ENCODE results near the gene RALGAPA2. TPM values are rescaled to one million over a fixed set of nuclear protein-coding genes. Genes with fewer than 3 reads are reported as not detected.

Gene RALGAPA2
- total RNA-seq, 1 experiment from 2014 or later: 26.3 TPM

DNA sequence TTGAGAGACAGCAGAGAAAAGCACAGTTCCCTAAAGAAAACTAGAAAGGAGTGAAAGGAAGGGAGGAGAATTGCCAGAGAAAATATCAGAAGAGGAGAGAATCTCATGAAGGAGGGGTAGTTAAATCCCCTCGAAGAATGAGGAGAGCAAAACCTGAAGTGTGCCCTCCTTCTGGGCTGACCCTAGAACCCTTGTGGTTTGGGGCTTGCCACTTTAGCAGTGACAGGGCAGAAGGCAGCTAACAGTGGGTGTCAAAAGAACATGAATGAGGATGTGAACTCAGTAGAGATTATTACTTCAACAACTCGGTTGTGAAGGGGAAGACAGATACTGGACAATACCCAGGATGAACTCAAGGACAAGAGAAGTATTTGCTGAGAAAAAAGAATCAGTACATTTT lies 73.6 kb downstream of the RALGAPA2 start:
- TF ChIP-seq, protein P1, sequence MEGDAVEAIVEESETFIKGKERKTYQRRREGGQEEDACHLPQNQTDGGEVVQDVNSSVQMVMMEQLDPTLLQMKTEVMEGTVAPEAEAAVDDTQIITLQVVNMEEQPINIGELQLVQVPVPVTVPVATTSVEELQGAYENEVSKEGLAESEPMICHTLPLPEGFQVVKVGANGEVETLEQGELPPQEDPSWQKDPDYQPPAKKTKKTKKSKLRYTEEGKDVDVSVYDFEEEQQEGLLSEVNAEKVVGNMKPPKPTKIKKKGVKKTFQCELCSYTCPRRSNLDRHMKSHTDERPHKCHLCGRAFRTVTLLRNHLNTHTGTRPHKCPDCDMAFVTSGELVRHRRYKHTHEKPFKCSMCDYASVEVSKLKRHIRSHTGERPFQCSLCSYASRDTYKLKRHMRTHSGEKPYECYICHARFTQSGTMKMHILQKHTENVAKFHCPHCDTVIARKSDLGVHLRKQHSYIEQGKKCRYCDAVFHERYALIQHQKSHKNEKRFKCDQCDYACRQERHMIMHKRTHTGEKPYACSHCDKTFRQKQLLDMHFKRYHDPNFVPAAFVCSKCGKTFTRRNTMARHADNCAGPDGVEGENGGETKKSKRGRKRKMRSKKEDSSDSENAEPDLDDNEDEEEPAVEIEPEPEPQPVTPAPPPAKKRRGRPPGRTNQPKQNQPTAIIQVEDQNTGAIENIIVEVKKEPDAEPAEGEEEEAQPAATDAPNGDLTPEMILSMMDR (IDR thresholded peaks at IDR 0.05; ENCODE audit: unreplicated experiment): no peak
- Mint-ChIP-seq H3K36me3 (ENCODE audit: insufficient read depth, unreplicated experiment) (peaks cover 5% of the 10 kb centered on the region), H3K27ac (ENCODE audit: unreplicated experiment) (no peak overlapping the region), H3K9me3 (ENCODE audit: low read depth, unreplicated experiment) (no peaks in the 10 kb centered on the region), H3K4me3 (ENCODE audit: low read depth, unreplicated experiment) (no peak overlapping the region), H3K4me1 (ENCODE audit: low read depth, unreplicated experiment) (no peaks in the 10 kb centered on the region), H3K27me3 (ENCODE audit: unreplicated experiment) (no peaks in the 10 kb centered on the region)
- BruUV-seq (replicated peaks): no TSS peak
- intact Hi-C loops (cut with micrococcal nuclease; ENCODE audit: unreplicated experiment): no loop called here
- DNase-seq: no peak
- CTCF ChIA-PET: no interaction called here

DNA sequence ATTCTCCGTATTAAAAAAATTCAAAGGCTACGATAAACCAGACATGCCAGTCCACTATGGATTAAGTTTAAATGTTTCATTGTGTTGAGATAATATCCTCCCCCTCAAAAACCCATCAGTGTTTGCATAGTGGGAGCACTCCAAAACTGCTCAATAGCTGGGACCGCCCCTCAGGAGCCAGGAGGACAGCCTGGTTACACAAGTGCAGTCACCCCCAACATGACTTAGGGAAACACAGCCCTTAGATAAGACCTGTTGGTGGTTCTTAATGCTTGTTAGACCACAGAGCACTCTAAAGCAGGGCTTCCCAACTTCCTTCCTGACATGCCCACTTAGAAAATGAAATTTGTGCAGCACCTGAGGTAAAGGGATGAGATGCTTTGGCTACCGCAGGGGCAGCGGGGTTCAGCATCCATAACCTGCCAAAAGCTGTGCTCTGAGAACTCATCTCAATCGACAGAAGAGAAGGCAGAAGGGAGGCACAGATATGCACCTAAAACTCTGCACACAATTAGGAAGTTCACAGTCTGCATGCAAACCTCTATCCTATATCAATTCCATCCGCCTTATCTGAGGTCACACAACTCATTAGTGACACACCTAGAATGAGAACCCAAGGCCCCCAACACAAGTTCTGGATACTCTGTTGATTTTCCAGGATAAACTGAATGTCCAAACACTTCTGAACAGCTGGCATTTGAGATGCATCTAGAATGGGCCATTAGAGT lies 74.3 kb downstream of the RALGAPA2 start:
- CTCF ChIA-PET: no interaction called here
- intact Hi-C loops (cut with micrococcal nuclease; ENCODE audit: unreplicated experiment): no loop called here
- TF ChIP-seq, protein P1 (IDR thresholded peaks at IDR 0.05; ENCODE audit: unreplicated experiment): no peak
- Mint-ChIP-seq H3K4me3 (ENCODE audit: low read depth, unreplicated experiment) (no peak overlapping the region), H3K36me3 (ENCODE audit: insufficient read depth, unreplicated experiment) (peaks cover 6% of the 10 kb centered on the region), H3K9me3 (ENCODE audit: low read depth, unreplicated experiment) (no peaks in the 10 kb centered on the region), H3K27ac (ENCODE audit: unreplicated experiment) (no peak overlapping the region), H3K4me1 (ENCODE audit: low read depth, unreplicated experiment) (no peaks in the 10 kb centered on the region), H3K27me3 (ENCODE audit: unreplicated experiment) (no peaks in the 10 kb centered on the region)
- DNase-seq: no peak
- BruUV-seq (replicated peaks): no TSS peak

DNA sequence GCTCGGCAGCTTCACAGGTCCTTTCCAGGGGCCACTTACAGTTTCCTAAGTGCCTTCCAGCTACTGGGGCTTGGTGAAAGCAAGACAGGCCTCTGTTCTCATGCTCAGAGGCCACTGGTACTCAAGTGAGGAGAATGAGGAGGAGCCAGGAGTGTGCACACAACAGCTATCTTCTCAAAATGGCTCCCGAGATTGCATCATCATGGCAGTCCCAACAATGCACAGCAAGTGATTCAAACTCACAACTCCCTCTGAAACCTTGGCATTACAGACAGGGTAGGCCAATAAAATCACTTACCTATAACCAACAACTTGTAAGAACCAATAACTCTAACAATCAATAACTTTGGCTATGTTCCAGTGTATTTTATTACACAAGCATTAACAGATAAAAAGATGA lies 77.4 kb downstream of the RALGAPA2 start:
- TF ChIP-seq, protein P1 (IDR thresholded peaks at IDR 0.05; ENCODE audit: unreplicated experiment): no peak
- no peak overlapping the region for H3K27ac Mint-ChIP-seq (ENCODE audit: unreplicated experiment)
- no peak for DNase-seq
- no peaks in the 10 kb centered on the region for H3K27me3 Mint-ChIP-seq (ENCODE audit: unreplicated experiment)
- intact Hi-C loops (cut with micrococcal nuclease; ENCODE audit: unreplicated experiment): no loop called here
- CTCF ChIA-PET: no interaction called here
- no peak overlapping the region for H3K4me3 Mint-ChIP-seq (ENCODE audit: low read depth, unreplicated experiment)
- BruUV-seq (replicated peaks): no TSS peak
- H3K9me3 Mint-ChIP-seq (ENCODE audit: low read depth, unreplicated experiment): no peaks in the 10 kb centered on the region
- no peaks in the 10 kb centered on the region for H3K4me1 Mint-ChIP-seq (ENCODE audit: low read depth, unreplicated experiment)
- H3K36me3 Mint-ChIP-seq (ENCODE audit: insufficient read depth, unreplicated experiment): peaks cover 10% of the 10 kb centered on the region

DNA sequence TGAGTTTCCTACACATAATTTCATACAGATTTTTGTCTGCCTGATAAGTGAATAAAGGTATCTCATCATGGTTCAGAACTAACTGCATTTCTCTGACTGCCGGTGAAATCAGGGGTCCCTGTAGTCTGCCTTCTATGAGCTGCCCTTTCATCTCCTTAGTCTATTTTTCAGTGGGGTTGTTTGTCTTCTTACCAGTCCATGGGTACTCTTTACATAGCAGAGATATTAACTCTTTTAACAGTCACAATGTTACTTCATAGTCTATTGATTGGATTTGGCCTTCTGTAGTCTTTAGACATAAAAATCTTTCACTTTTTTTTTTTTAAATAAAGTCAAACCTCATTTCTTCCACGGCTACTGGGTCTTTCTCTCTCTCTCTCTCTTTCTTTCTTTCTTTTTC lies 79.8 kb downstream of the RALGAPA2 start:
- no TSS peak for BruUV-seq (replicated peaks)
- intact Hi-C loops (cut with micrococcal nuclease; ENCODE audit: unreplicated experiment): no loop called here
- CTCF ChIA-PET: no interaction called here
- Mint-ChIP-seq H3K36me3 (ENCODE audit: insufficient read depth, unreplicated experiment) (peaks cover 6% of the 10 kb centered on the region), H3K27ac (ENCODE audit: unreplicated experiment) (no peak overlapping the region), H3K4me1 (ENCODE audit: low read depth, unreplicated experiment) (no peaks in the 10 kb centered on the region), H3K9me3 (ENCODE audit: low read depth, unreplicated experiment) (no peaks in the 10 kb centered on the region), H3K27me3 (ENCODE audit: unreplicated experiment) (no peaks in the 10 kb centered on the region), H3K4me3 (ENCODE audit: low read depth, unreplicated experiment) (no peak overlapping the region)
- TF ChIP-seq, protein P1 (IDR thresholded peaks at IDR 0.05; ENCODE audit: unreplicated experiment): no peak
- DNase-seq: no peak

Measured in Calu3 (cell line).